DND-41 (cell line): ENCODE results near the gene GPR37L1.

Experiments
- ATAC-seq: fragments of 200-7000 bp; cut with Tn5 transposase; 3 replicates; pipeline ENCODE4 v1.9.1; 2021; ENCODE audit warnings: low read depth; ENCODE audit not compliant: insufficient read depth
- DNase-seq: peaks from one replicate; pipeline ENCODE4 v3.0.0-alpha.2; 2020
- H2AFZ ChIP-seq: 2 replicates; pipeline ENCODE4 v1.6.0; 2012; ENCODE audit warnings: low read depth, low read length
- H3K27ac ChIP-seq: 2 replicates; pipeline ENCODE4 v1.5.1; 2012; ENCODE audit warnings: low read length, inconsistent platforms
- H3K27me3 ChIP-seq: fragments of 200-600 bp; sonication (generic); 2 replicates; pipeline ENCODE4 v1.6.0; 2012; ENCODE audit warnings: low read length, mild to moderate bottlenecking, inconsistent platforms; ENCODE audit not compliant: insufficient read depth, poor library complexity
- H3K36me3 ChIP-seq: 2 replicates; pipeline ENCODE4 v1.5.1; 2012; ENCODE audit warnings: low read length, inconsistent platforms; ENCODE audit not compliant: insufficient read depth
- H3K4me1 ChIP-seq: 2 replicates; pipeline ENCODE4 v1.5.1; 2012; ENCODE audit warnings: mild to moderate bottlenecking, low read length; ENCODE audit not compliant: insufficient read depth
- H3K4me2 ChIP-seq: 2 replicates; pipeline ENCODE4 v1.6.0; 2012; ENCODE audit warnings: mild to moderate bottlenecking, moderate library complexity, low read length, inconsistent platforms; ENCODE audit not compliant: insufficient read depth
- H3K4me3 ChIP-seq, 2 experiments: fragments of 200-600 bp in 1 of 2; shearing (Covaris generic) in 1 of 2; 2 replicates each; pipeline ENCODE4 v1.5.1; 2012 to 2016; ENCODE audit warnings: inconsistent platforms in 2 of 2, low read length in 2 of 2, mild to moderate bottlenecking in 2 of 2, low read depth in 1 of 2, moderate library complexity in 1 of 2
- H3K79me2 ChIP-seq: 2 replicates; pipeline ENCODE4 v1.6.0; 2012; ENCODE audit warnings: low read length, inconsistent platforms; ENCODE audit not compliant: insufficient read depth
- H3K9ac ChIP-seq: 2 replicates; pipeline ENCODE4 v1.6.0; 2012; ENCODE audit warnings: low read depth, mild to moderate bottlenecking, inconsistent platforms, low read length, moderate library complexity
- H3K9me3 ChIP-seq: 2 replicates; pipeline ENCODE4 v1.5.1; 2012; ENCODE audit warnings: low read length, moderate library complexity, mild to moderate bottlenecking, inconsistent platforms; ENCODE audit not compliant: insufficient read depth, severe bottlenecking
- H4K20me1 ChIP-seq: 2 replicates; pipeline ENCODE4 v1.6.0; 2012; ENCODE audit warnings: low read length; ENCODE audit not compliant: insufficient read depth
- CTCF ChIP-seq: IDR thresholded peaks from 2 replicates; pipeline ENCODE4 v1.5.1; 2012; ENCODE audit warnings: borderline replicate concordance, low read length, moderate library complexity, mild to moderate bottlenecking; ENCODE audit not compliant: poor library complexity, severe bottlenecking; ENCODE audit errors: extremely low read depth
- EZH2 ChIP-seq: IDR thresholded peaks from 3 replicates; pipeline ENCODE4 v1.6.1; 2012; ENCODE audit warnings: borderline replicate concordance, low read depth, mild to moderate bottlenecking, moderate library complexity, low read length, inconsistent platforms; ENCODE audit not compliant: severe bottlenecking

Gene GPR37L1

DNA sequence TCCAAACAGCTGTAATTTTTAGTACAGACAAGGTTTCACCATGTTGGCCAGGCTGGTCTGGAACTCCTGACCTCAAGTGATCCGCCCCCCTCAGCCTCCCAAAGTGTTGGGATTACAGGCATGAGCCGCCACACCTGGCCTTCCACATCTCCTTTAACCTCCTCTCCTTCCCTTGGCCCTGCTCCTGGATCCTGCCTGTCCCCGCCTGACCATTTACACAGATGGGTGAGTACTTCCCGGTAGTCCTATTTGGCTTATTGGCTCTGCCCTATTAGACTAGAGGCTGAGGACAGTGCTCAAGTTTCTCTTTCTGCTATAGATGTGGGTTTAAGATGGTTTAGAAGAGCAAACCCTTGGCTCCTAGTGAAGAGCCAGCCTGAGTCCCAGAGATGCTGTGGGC lies 30.6 kb downstream of the GPR37L1 start:
- Histone ChIP-seq H3K4me2 (no peak overlapping the region), H3K4me1 (peaks cover 9% of the 10 kb centered on the region), H3K27ac (no peak overlapping the region), H3K36me3 (peaks cover 84% of the 10 kb centered on the region), H3K27me3 (no peaks in the 10 kb centered on the region), H3K9ac (no peak overlapping the region), H3K79me2 (peaks cover 8% of the 10 kb centered on the region), H3K9me3 (no peaks in the 10 kb centered on the region), H4K20me1 (no peaks in the 10 kb centered on the region), H3K4me3 (no peak overlapping the region), H2AFZ (no peak overlapping the region)
- no peak for ATAC-seq
- TF ChIP-seq EZH2 (no peak), CTCF (no peak)
- no peak for DNase-seq

GRCh38 chr1:202154148-202154765 lies 31.5 kb downstream of the GPR37L1 start:
- ATAC-seq = no peak
- H3K9ac ChIP-seq = no peak overlapping the region
- H4K20me1 ChIP-seq = no peaks in the 10 kb centered on the region
- peaks cover 82% of the 10 kb centered on the region for H3K36me3 ChIP-seq
- H2AFZ ChIP-seq = no peak overlapping the region
- no peak for DNase-seq
- no peak overlapping the region for H3K27ac ChIP-seq
- H3K4me2 ChIP-seq = no peak overlapping the region
- TF ChIP-seq CTCF (no peak), EZH2 (no peak)
- peaks cover 18% of the 10 kb centered on the region for H3K79me2 ChIP-seq
- no peak overlapping the region for H3K4me3 ChIP-seq
- no peaks in the 10 kb centered on the region for H3K27me3 ChIP-seq
- peaks cover 18% of the 10 kb centered on the region for H3K4me1 ChIP-seq
- no peaks in the 10 kb centered on the region for H3K9me3 ChIP-seq

DNA sequence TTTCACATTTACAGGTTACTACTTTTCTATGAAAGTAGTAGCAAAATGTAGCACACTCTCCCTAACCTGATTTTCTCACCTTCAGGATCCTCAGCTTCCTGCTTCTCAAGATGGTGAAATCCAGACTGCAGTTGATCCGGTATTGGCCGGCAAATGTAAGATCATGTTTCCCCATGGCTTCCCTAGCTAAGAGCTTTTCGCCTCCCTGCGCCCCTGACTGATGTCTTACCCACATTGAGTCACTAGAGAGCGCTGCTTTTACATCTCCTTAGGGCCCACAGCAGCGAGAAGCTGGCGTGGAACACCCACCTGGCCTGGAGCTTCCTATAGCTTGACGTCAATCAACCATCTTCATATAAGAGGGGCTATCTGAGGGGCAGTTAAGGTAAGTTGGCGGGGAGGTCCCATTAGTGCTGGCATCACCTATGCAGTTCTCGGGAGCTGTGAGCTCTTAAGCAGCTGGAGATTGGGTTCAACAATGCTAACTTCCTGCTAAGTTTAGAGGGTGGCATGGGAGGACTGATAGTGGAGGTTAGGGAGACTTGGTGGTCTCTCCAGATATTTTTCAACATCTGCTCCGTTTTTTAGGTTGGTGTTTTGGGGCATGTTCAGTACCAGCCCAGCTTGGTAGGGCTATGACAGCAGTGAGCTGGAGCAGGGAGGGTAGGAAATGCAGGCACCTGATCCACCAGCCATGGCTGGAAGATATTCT lies 32.2 kb downstream of the GPR37L1 start:
- peak overlapping the region; percentile 5; the same call in 1 of the 2 replicates for H3K27ac ChIP-seq
- peak; percentile 54 for ATAC-seq
- no peak overlapping the region for H3K4me2 ChIP-seq
- H3K4me3 ChIP-seq = no peak overlapping the region
- H3K36me3 ChIP-seq = peaks cover 82% of the 10 kb centered on the region
- no peak overlapping the region for H2AFZ ChIP-seq
- no peaks in the 10 kb centered on the region for H3K27me3 ChIP-seq
- TF ChIP-seq CTCF (peak; percentile 74), EZH2 (no peak)
- no peaks in the 10 kb centered on the region for H4K20me1 ChIP-seq
- peaks cover 25% of the 10 kb centered on the region for H3K4me1 ChIP-seq
- DNase-seq = peak; percentile 65
- peaks cover 24% of the 10 kb centered on the region for H3K79me2 ChIP-seq
- no peaks in the 10 kb centered on the region for H3K9me3 ChIP-seq
- no peak overlapping the region for H3K9ac ChIP-seq
